HG02623 (cell line): ENCODE results near the gene OTOR.

ENCODE experiments used
- ATAC-seq: cut with Tn5 transposase; IDR thresholded peaks from one replicate; pipeline ENCODE4 v1.9.1; 2021; ENCODE audit warnings: moderate library complexity; ENCODE audit not compliant: unreplicated experiment

Gene OTOR, protein sequence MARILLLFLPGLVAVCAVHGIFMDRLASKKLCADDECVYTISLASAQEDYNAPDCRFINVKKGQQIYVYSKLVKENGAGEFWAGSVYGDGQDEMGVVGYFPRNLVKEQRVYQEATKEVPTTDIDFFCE

DNA sequence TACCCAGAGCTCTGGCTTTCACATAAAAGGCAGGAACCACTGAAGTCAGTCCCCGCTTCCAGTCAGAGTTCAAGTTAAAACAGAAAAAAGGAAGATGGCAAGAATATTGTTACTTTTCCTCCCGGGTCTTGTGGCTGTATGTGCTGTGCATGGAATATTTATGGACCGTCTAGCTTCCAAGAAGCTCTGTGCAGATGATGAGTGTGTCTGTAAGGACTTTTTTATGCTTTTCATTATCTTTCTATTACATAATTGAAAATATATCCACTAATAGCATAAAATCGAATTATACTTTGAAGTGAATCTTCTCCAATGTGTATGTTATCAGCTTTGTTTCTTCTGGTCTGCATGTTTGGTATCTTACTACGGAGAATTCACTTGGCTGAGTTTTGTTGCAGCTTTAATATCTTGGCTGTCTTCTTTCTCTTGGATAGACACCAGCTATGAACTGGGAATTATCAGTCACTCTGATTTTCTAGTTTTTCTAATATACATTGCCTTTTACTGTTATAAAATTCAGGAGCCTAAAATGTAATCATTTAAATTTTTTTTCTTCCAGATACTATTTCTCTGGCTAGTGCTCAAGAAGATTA lies at the start of gene OTOR:
TSS of gene OTOR (plus strand) at position 51 of the 593 bp plus-strand sequence. CDS start at position 95, 44 bp downstream.
- ATAC-seq = no peak

- no peak for ATAC-seq
Measured at GRCh38 chr20:16699293-16699692, 48.9 kb upstream of the OTOR start.

DNA sequence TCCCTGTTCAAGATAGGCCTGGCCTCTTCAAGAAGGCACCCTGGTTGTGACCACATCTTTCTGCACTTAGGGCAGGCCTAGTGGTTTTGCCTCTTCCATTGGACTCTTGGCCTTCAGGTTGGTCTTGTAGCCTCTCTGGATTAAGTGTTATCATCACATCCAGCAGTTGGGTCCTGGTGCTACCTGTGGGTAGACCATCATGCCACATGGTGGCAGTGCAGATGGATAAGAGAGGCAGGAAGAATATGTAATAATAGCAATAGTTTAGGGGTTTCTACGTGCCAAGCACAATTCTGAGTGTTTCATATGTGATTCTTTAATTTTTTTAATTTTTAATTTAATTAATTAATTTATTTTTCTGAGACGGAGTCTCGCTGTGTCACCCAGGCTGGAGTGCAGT lies 46.9 kb upstream of the OTOR start:
- no peak for ATAC-seq

GRCh38 chr20:16703570-16703969 lies 44.6 kb upstream of the OTOR start:
- ATAC-seq = no peak

- peak; percentile 71 for ATAC-seq
Measured at GRCh38 chr20:16707674-16708073, 40.5 kb upstream of the OTOR start.

DNA sequence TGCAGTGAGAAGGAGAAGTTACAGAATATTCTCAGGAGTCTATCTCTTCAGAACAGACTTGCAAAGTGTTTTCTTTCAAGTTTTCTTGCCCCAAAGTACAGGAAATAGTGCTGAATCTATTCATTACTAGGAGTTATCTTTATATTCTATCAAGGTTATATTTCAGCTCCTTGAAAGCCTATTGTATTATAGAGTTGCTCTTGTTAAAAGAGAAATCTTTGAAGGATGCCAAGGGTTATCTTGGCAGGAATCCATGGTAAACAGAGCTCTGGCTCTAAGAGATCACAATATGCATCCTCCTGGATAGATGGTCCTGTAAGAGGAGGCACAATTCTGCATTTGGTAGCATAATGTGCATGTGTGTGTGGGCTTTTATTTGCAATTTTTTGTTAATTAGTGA lies 39.6 kb upstream of the OTOR start:
- ATAC-seq = no peak

DNA sequence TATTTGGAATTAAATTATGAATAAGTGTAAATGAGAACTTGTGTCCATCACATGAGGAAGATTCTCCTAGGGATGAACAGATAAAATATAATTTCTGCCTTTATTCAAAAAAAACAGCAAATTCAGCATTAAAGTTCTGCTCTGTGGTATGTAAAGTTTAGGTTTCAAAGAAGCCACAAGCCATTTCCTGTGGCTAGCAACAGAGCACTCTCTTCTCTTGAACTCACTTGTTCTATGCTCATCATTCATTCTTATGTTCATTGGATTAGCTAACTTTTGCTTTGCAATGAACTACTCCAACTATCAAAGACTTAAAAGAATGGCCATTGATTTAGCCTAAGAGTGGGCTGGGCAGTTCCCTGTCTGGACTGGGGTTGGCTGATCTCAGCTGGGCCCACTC lies 39.1 kb upstream of the OTOR start:
- peak; percentile 85 for ATAC-seq

- peak; percentile 51 for ATAC-seq
Measured at GRCh38 chr20:16710781-16711180, 37.4 kb upstream of the OTOR start.

DNA sequence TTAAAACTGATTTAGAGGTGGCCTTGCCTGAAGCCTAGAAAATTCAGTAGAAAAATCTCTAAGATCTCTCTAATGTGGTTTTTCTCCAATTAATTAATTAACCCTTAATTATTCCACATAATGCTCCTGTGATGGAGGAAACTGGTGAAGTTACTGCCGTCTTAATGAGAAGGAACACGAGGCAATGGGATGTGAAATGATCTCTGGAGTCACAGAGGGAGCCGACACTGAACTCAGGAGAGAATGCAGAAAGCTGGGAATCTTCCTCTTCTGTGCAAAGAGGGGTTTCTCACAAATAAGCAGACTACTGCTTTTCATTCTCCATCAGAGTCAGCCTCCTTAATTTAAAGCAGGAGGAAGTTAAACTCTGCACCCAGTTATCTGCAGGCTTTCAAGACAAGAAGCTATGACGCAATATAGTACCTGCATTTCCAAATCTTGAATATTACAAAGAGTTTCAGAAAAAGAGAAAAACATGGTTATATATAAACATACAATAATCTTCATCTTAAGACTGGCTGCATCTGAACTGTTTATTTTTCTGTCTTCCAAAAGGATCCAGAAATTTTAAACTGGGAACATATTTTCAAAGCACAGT lies 36.4 kb upstream of the OTOR start:
- ATAC-seq = no peak

DNA sequence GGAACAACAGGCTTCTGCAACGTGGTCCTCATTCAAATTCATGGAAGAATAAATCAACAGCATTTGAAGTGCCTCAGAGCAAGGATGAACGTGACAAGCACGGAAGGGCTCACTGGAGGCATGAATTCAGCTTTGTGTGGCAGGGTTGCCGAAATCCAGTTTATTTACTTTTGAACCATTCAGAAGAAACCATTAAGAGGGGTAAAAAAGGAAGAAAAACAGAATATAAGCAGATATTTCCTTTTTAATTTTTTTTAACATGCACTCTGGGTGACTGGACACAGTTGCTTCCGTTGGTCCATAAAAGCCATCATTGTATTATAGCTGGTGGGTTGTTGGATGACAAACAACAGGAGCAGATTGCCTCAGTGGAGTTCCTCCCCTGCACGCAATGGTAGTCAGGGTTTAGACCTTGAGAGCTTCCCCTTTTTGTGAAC lies 35.6 kb upstream of the OTOR start:
- ATAC-seq = no peak

- no peak for ATAC-seq
Measured at GRCh38 chr20:16713066-16713465, 35.1 kb upstream of the OTOR start.

GRCh38 chr20:16714242-16714641 lies 33.9 kb upstream of the OTOR start:
- ATAC-seq = no peak

DNA sequence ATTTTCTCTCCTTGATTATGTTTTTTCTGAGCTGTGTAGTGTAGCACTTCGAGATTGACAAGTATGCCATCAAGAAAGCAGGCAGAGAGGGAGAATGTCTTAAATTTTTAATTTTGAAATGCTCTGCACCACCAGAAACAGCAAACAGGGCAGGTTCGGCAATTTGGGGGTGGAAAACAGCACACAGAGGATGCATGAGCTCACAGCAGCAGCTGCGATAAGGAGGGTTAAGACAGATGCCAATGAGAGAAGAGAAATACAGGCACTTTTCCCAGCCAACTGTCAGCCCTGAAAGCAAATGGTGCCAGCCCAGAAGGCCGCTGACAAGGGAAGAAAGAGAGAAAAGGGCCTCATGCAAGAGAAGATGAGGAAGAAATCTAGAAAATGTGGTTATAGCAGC lies 33.4 kb upstream of the OTOR start:
- ATAC-seq = no peak

- ATAC-seq = no peak
Measured at GRCh38 chr20:16719421-16719820, 28.7 kb upstream of the OTOR start.

- no peak for ATAC-seq
Measured at GRCh38 chr20:16729080-16729479, 19.1 kb upstream of the OTOR start.

DNA sequence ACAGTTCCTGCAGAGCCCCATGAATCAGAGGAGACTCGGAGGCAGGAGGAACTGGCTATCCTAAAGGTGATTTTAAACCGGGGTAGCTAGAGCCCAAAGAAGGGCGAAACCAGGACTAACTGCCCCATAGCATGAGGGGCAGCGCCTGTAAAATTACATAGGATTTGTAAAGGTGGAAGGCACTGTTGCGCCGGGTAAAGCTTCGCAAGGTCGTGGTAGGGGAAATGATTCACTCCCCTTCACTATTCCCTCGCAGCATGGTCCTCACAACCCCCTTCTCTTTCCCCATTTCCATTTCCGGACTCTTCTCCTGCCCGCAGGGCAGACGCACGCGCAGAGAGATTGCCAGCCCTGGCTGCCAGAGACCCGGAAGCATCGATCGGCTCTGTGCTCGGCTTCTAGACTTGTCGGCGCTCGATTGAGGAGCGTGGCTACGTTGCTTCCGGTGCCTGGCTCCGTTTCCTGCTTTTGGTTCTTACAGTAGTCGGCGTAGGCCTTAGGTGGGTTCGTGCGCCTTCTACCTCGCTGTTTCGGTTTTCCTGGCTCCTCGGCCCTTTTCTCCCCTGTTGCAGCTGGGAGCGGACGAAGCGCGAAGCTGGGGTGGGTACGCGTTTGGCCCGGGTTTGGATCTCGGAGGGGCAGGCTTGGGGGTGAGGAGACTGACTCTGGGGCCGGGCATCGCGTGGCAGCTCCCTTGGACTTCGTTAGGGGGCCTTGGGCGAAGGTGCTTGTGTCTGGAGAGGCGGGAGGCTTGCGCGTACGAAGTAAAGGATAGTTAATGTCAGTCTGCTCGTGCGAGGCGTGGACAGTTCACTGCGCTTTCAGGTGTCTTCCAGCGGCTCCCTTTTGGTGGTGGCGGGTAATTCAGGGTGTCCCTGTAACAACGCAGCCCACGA lies 18.3 kb upstream of the OTOR start, which contains the start of gene SNRPB2:
TSS of gene SNRPB2 (plus strand) at position 462 of the 896 bp plus-strand sequence. CDS start 1,677 bp downstream, outside the sequence.
- ATAC-seq = peak; percentile 99

GRCh38 chr20:16732506-16733152 lies 15.5 kb upstream of the OTOR start:
- no peak for ATAC-seq

GRCh38 chr20:16740365-16741072 lies 7.6 kb upstream of the OTOR start:
- no peak for ATAC-seq

GRCh38 chr20:16744178-16744807 lies 3.9 kb upstream of the OTOR start:
- no peak for ATAC-seq

DNA sequence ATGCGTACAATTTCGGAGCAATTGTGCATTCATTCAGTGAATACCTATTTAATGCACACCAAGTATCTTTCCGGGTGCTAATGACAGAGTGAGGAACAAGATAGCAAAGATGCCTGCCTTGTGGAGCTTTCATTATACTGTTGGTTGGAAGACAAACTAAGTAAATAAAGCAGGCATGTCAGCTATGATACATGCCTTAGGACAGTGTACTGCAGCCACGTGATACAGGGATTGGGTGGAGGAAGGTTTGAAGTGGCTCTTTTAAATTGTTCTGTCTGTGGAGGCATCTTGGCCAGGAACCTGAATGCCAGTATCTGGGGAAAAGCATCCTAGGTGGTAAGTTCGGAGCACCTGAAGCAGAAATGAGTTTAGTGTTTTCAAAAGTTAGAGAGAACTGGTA lies 3.0 kb upstream of the OTOR start:
- no peak for ATAC-seq
